HG03097 (cell line): Measurements from ENCODE around the gene FBXO3.

Source experiments
- ATAC-seq: cut with Tn5 transposase; IDR thresholded peaks from one replicate; pipeline ENCODE4 v1.9.1; 2021; ENCODE audit not compliant: unreplicated experiment, low FRiP score

The FBXO3 gene

GRCh38 chr11:33773404-33773986 lies 825 bp downstream of the FBXO3 start:
- peak; percentile 36 for ATAC-seq

- no peak for ATAC-seq
Measured at GRCh38 chr11:33772870-33773269, 1.4 kb downstream of the FBXO3 start.

GRCh38 chr11:33772300-33772699 lies 2.0 kb downstream of the FBXO3 start:
- no peak for ATAC-seq

GRCh38 chr11:33770236-33770635 lies 4.1 kb downstream of the FBXO3 start:
- ATAC-seq: no peak

GRCh38 chr11:33769542-33769941 lies 4.8 kb downstream of the FBXO3 start:
- no peak for ATAC-seq

GRCh38 chr11:33767624-33768023 lies 6.7 kb downstream of the FBXO3 start:
- ATAC-seq: no peak

GRCh38 chr11:33766085-33766484 lies 8.2 kb downstream of the FBXO3 start:
- no peak for ATAC-seq

GRCh38 chr11:33761471-33761870 lies 12.8 kb downstream of the FBXO3 start:
- ATAC-seq: no peak

GRCh38 chr11:33753304-33753967 lies 20.9 kb downstream of the FBXO3 start:
- ATAC-seq: peak; percentile 82

GRCh38 chr11:33751878-33752277 lies 22.4 kb downstream of the FBXO3 start:
- ATAC-seq: no peak

GRCh38 chr11:33747979-33748378 lies 26.3 kb downstream of the FBXO3 start:
- ATAC-seq: no peak

GRCh38 chr11:33743291-33743690 lies 31.0 kb downstream of the FBXO3 start:
- ATAC-seq: no peak

- no peak for ATAC-seq
Measured at GRCh38 chr11:33742249-33742851, 32.0 kb downstream of the FBXO3 start.

GRCh38 chr11:33741806-33742205 lies 32.5 kb downstream of the FBXO3 start:
- no peak for ATAC-seq

- no peak for ATAC-seq
Measured at GRCh38 chr11:33737362-33737821, 36.9 kb downstream of the FBXO3 start.

GRCh38 chr11:33736148-33736812 lies 38.0 kb downstream of the FBXO3 start, which contains the start of gene CD59:
CD59 (minus strand) TSS chr11:33736423; CDS start chr11:33722445, 13,978 bp downstream.
- peak; percentile 44 for ATAC-seq

GRCh38 chr11:33735271-33736147 lies 38.8 kb downstream of the FBXO3 start:
- ATAC-seq: peak; percentile 50

GRCh38 chr11:33734441-33735270 lies 39.7 kb downstream of the FBXO3 start:
- no peak for ATAC-seq

- ATAC-seq: no peak
Measured at GRCh38 chr11:33733980-33734379, 40.3 kb downstream of the FBXO3 start.
